MM.1S (cell line): ENCODE measurements around the gene IREB2.

Experiments used
- DNase-seq: peaks from one replicate; pipeline ENCODE4 v3.0.0-alpha.2; 2015
- H2AFZ ChIP-seq: fragments of 300-600 bp; sonication (generic); 2 replicates; pipeline ENCODE4 v1.6.0; 2016; ENCODE audit warnings: antibody characterized with exemption, low read length
- H3F3A ChIP-seq: fragments of 300-600 bp; sonication (generic); 2 replicates; pipeline ENCODE4 v1.6.1; 2016; ENCODE audit warnings: mild to moderate bottlenecking, antibody characterized with exemption, low read length, moderate library complexity, mixed read lengths; ENCODE audit not compliant: insufficient read depth
- H3K27ac ChIP-seq: fragments of 300-600 bp; sonication (generic); 2 replicates; pipeline ENCODE4 v1.5.1; 2016; ENCODE audit warnings: mild to moderate bottlenecking, low read length
- H3K27me3 ChIP-seq: fragments of 300-600 bp; sonication (generic); replicated peaks from 2 replicates; pipeline ENCODE4 v1.6.0; 2016; ENCODE audit warnings: low read length; ENCODE audit not compliant: insufficient read depth
- H3K36me3 ChIP-seq: fragments of 300-600 bp; sonication (generic); replicated peaks from 2 replicates; pipeline ENCODE4 v1.6.1; 2016; ENCODE audit warnings: mild to moderate bottlenecking, low read length, mixed read lengths; ENCODE audit not compliant: insufficient read depth
- H3K4me1 ChIP-seq: fragments of 300-600 bp; sonication (generic); 2 replicates; pipeline ENCODE4 v1.6.1; 2016; ENCODE audit warnings: low read length, mixed read lengths
- H3K4me2 ChIP-seq: fragments of 300-600 bp; sonication (generic); 2 replicates; pipeline ENCODE4 v1.6.0; 2016; ENCODE audit warnings: low read depth, low read length
- H3K4me3 ChIP-seq: fragments of 300-600 bp; sonication (generic); 2 replicates; pipeline ENCODE4 v1.5.1; 2016; ENCODE audit warnings: low read length, mixed read lengths
- H3K79me2 ChIP-seq: fragments of 300-600 bp; sonication (generic); 2 replicates; pipeline ENCODE4 v1.6.1; 2016; ENCODE audit warnings: mixed run types, low read length, mixed read lengths
- H3K9ac ChIP-seq: fragments of 300-600 bp; sonication (generic); 2 replicates; pipeline ENCODE4 v1.6.1; 2016; ENCODE audit warnings: low read length, mixed read lengths
- H3K9me2 ChIP-seq: fragments of 300-600 bp; sonication (generic); replicated peaks from 2 replicates; pipeline ENCODE4 v1.6.1; 2016; ENCODE audit warnings: mild to moderate bottlenecking, low read length, mixed read lengths; ENCODE audit not compliant: insufficient read depth
- H3K9me3 ChIP-seq: fragments of 300-600 bp; sonication (generic); replicated peaks from 2 replicates; pipeline ENCODE4 v1.6.1; 2016; ENCODE audit warnings: mild to moderate bottlenecking, low read length, mixed read lengths; ENCODE audit not compliant: insufficient read depth
- H4K20me1 ChIP-seq: fragments of 300-600 bp; sonication (generic); 2 replicates; pipeline ENCODE4 v1.6.1; 2016; ENCODE audit warnings: mild to moderate bottlenecking, low read length, moderate library complexity, mixed read lengths; ENCODE audit not compliant: insufficient read depth
- CTCF ChIP-seq: fragments of 300-600 bp; sonication (generic); IDR thresholded peaks from 2 replicates; pipeline ENCODE4 v1.5.1; 2016; ENCODE audit warnings: antibody characterized with exemption, low read length, mixed read lengths
- EZH2 ChIP-seq: fragments of 300-600 bp; sonication (generic); optimal IDR thresholded peaks from 2 replicates; pipeline ENCODE3; 2017; ENCODE audit warnings: low read depth, mild to moderate bottlenecking, antibody characterized with exemption, low read length, mixed read lengths
- EZH2phosphoT487 ChIP-seq: fragments of 300-600 bp; sonication (generic); IDR thresholded peaks from 2 replicates; pipeline ENCODE4 v1.6.1; 2018; ENCODE audit warnings: antibody characterized with exemption, low read length

Gene IREB2

GRCh38 chr15:78426300-78426699, 11.7 kb upstream of the IREB2 start:
- Histone ChIP-seq H3K9me2 (no peaks in the 10 kb centered on the region), H3K36me3 (no peaks in the 10 kb centered on the region), H4K20me1 (no peaks in the 10 kb centered on the region), H2AFZ (no peak overlapping the region), H3K4me3 (no peak overlapping the region), H3F3A (no peaks in the 10 kb centered on the region), H3K9ac (no peak overlapping the region), H3K27me3 (no peaks in the 10 kb centered on the region), H3K79me2 (no peaks in the 10 kb centered on the region), H3K27ac (no peak overlapping the region), H3K4me2 (no peak overlapping the region), H3K9me3 (no peaks in the 10 kb centered on the region), H3K4me1 (no peaks in the 10 kb centered on the region)
- no peak for TF ChIP-seq CTCF
- TF ChIP-seq EZH2phosphoT487: no peak
- no peak for TF ChIP-seq EZH2
- DNase-seq: no peak

DNA sequence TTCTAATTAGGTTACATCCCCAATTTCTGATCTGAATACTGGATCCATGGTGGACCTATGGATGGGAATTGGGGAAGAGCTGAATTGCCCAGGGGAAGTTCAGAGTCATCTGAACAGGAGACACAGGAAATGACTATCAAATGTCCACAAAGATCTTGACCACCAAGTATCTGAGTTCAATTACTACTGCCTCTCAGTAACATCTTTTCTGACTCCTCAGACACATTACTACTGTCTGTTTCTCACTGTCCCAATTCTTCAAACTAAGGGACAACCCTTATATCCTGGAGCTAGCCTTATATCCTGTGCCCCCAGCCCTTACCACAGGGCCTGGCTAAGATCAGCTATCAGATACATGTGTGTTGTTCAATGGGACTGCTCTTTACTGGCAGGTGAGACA, 10.1 kb upstream of the IREB2 start:
- TF ChIP-seq CTCF (no peak), EZH2 (no peak), EZH2phosphoT487 (no peak)

DNA sequence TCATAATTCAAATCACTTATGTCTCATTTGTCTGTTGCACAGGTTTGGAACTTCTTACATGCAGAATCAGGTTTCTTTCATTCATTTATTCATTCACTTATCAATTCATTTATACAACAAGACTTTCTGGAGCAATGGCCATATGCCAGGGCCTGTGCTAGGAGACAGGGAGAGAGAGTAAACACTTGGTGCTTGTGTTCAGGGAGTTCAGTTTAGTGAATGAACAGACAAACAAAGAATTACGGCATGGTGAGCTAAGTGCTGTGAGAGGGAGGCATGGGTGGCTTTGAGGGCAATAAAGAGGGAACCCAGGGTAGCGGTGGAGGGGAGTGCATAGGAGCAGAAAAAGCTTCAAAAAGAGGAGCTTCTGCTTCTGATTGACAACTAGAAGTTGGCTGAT, 8.5 kb upstream of the IREB2 start:
- H2AFZ ChIP-seq: no peak overlapping the region
- no peak overlapping the region for H3K4me2 ChIP-seq
- TF ChIP-seq EZH2phosphoT487 (no peak), EZH2 (no peak), CTCF (no peak)

More for the DNA sequence above, 10.1 kb upstream of the IREB2 start:
- H4K20me1 ChIP-seq: no peaks in the 10 kb centered on the region
- H3K4me1 ChIP-seq: 0 out of 2 replicates have a peak, but pooled peaks cover 2% of the 10 kb centered on the region
- H3K36me3 ChIP-seq: no peaks in the 10 kb centered on the region
- H3K4me3 ChIP-seq: no peak overlapping the region
- H3K27ac ChIP-seq: no peak overlapping the region
- no peaks in the 10 kb centered on the region for H3K79me2 ChIP-seq
- no peak for DNase-seq
- no peak overlapping the region for H3K9ac ChIP-seq
- no peaks in the 10 kb centered on the region for H3K9me2 ChIP-seq
- H3K4me2 ChIP-seq: no peak overlapping the region
- no peaks in the 10 kb centered on the region for H3F3A ChIP-seq
- H2AFZ ChIP-seq: no peak overlapping the region
- H3K27me3 ChIP-seq: no peaks in the 10 kb centered on the region
- no peaks in the 10 kb centered on the region for H3K9me3 ChIP-seq

GRCh38 chr15:78431955-78432354, 6.1 kb upstream of the IREB2 start:
- Histone ChIP-seq H4K20me1 (no peaks in the 10 kb centered on the region), H2AFZ (no peak overlapping the region), H3K9ac (no peak overlapping the region), H3K27ac (no peak overlapping the region), H3F3A (no peaks in the 10 kb centered on the region), H3K9me3 (no peaks in the 10 kb centered on the region), H3K4me1 (0 out of 2 replicates have a peak, but pooled peaks cover 3% of the 10 kb centered on the region), H3K27me3 (no peaks in the 10 kb centered on the region), H3K36me3 (no peaks in the 10 kb centered on the region), H3K79me2 (no peaks in the 10 kb centered on the region), H3K4me3 (no peak overlapping the region), H3K9me2 (no peaks in the 10 kb centered on the region), H3K4me2 (no peak overlapping the region)
- DNase-seq: no peak
- TF ChIP-seq EZH2phosphoT487 (no peak), EZH2 (no peak), CTCF (no peak)

More for the DNA sequence above, 8.5 kb upstream of the IREB2 start:
- DNase-seq: no peak
- Histone ChIP-seq H4K20me1 (no peaks in the 10 kb centered on the region), H3K4me1 (0 out of 2 replicates have a peak, but pooled peaks cover 3% of the 10 kb centered on the region), H3K9me3 (no peaks in the 10 kb centered on the region), H3K27ac (no peak overlapping the region), H3K4me3 (no peak overlapping the region), H3K79me2 (no peaks in the 10 kb centered on the region), H3K9me2 (no peaks in the 10 kb centered on the region), H3K27me3 (no peaks in the 10 kb centered on the region), H3K36me3 (no peaks in the 10 kb centered on the region), H3F3A (no peaks in the 10 kb centered on the region), H3K9ac (no peak overlapping the region)
